ENCODE data around the gene CYSRT1. TPM values are rescaled to one million over a fixed set of nuclear protein-coding genes. Genes with fewer than 3 reads are reported as not detected.

The CYSRT1 gene
- total RNA-seq, 1 experiment from 2014 or later = 1.0 TPM

- no peak overlapping the region for H3K27ac ChIP-seq (ENCODE audit: insufficient read length, low read depth, low read length)
Measured at GRCh38 chr9:137226338-137227053, 1.5 kb downstream of the CYSRT1 start.

More at GRCh38 chr9:137226338-137227053, 1.5 kb downstream of the CYSRT1 start:
- Histone ChIP-seq H3K18ac (ENCODE audit: insufficient read length, low read depth, low read length) (no peak overlapping the region), H2BK120ac (ENCODE audit: low read depth, low read length, poor library complexity, severe bottlenecking) (no peak overlapping the region), H3K56ac (ENCODE audit: insufficient read length, low read depth, low read length) (no peak overlapping the region), H3K14ac (ENCODE audit: insufficient read depth, low read length) (no peak overlapping the region), H2AFZ (ENCODE audit: low read length) (no peak overlapping the region), H4K20me1 (ENCODE audit: control insufficient read depth, insufficient read depth, insufficient read length) (no peaks in the 10 kb centered on the region), H3K4me1 (ENCODE audit: insufficient read depth, low read length) (no peaks in the 10 kb centered on the region), H3T11ph (ENCODE audit: low read length) (no peak overlapping the region), H3K4me2 (ENCODE audit: insufficient read depth, insufficient read length, low read length) (no peak overlapping the region), H2AK5ac (ENCODE audit: insufficient read length, low read length) (no peak overlapping the region), H3K23ac (ENCODE audit: insufficient read length, low read depth, low read length) (no peak overlapping the region), H2BK15ac (ENCODE audit: low read depth, low read length) (no peak overlapping the region), H2BK20ac (ENCODE audit: low read depth, low read length, poor library complexity, severe bottlenecking) (no peak overlapping the region), H3K23me2 (ENCODE audit: insufficient read length, low read depth, low read length, poor library complexity, severe bottlenecking) (peaks cover 18% of the 10 kb centered on the region), H3K79me1 (ENCODE audit: insufficient read depth, low read depth, low read length, poor library complexity, severe bottlenecking) (no peaks in the 10 kb centered on the region), H3K4ac (ENCODE audit: low read depth, low read length) (no peak overlapping the region), H4K5ac (ENCODE audit: insufficient read length, low read depth, low read length) (no peak overlapping the region), H2BK5ac (ENCODE audit: insufficient read length, low read length) (no peak overlapping the region), H3K79me2 (ENCODE audit: insufficient read depth, low read length) (no peaks in the 10 kb centered on the region), H3K9ac (ENCODE audit: extremely low read depth, insufficient read length, low read length) (no peak overlapping the region), H2BK12ac (ENCODE audit: insufficient read length, low read depth, low read length) (no peak overlapping the region), H4K91ac (ENCODE audit: insufficient read length, low read depth, low read length) (no peak overlapping the region), H3K9me3 (ENCODE audit: control insufficient read depth, low read depth, low read length) (no peaks in the 10 kb centered on the region), H3K27me3 (ENCODE audit: insufficient read depth, low read length) (no peaks in the 10 kb centered on the region), H4K8ac (replicated peaks; ENCODE audit: insufficient read length, low read depth, low read length) (no peak overlapping the region)
- Mint-ChIP-seq H3K27me3 (ENCODE audit: low read depth) (no peaks in the 10 kb centered on the region; the same call in 1 of the 2 replicates), H3K4me1 (peaks cover 2 to 5% of the 10 kb centered on the region in 2 experiments), H3K4me3 (no peak overlapping the region), H3K27ac (no peak overlapping the region), H3K36me3 (ENCODE audit: insufficient read depth in 1 of 3, low read depth in 3 of 3) (no peaks in the 10 kb centered on the region), H3K9me3 (no peaks in the 10 kb centered on the region)
- TF ChIP-seq, protein P1, sequence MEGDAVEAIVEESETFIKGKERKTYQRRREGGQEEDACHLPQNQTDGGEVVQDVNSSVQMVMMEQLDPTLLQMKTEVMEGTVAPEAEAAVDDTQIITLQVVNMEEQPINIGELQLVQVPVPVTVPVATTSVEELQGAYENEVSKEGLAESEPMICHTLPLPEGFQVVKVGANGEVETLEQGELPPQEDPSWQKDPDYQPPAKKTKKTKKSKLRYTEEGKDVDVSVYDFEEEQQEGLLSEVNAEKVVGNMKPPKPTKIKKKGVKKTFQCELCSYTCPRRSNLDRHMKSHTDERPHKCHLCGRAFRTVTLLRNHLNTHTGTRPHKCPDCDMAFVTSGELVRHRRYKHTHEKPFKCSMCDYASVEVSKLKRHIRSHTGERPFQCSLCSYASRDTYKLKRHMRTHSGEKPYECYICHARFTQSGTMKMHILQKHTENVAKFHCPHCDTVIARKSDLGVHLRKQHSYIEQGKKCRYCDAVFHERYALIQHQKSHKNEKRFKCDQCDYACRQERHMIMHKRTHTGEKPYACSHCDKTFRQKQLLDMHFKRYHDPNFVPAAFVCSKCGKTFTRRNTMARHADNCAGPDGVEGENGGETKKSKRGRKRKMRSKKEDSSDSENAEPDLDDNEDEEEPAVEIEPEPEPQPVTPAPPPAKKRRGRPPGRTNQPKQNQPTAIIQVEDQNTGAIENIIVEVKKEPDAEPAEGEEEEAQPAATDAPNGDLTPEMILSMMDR (conservative IDR thresholded peaks at IDR 0.05) = no peak
- no CpG with 5 or more reads among the region's 18 CpGs for WGBS (ENCODE audit: extremely low coverage, insufficient read length, low lambda C conversion rate)
- DNase-seq = no peak

Data from H9 (cell line).